ENCODE data around the gene KSR2.

GRCh38 chr12:117835156-117835555, 133.6 kb downstream of the KSR2 start:
- no peak for TF ChIP-seq POLR2A (IDR thresholded peaks at IDR 0.05)
- TF ChIP-seq CTCF (IDR thresholded peaks at IDR 0.05): no peak

All from testis (tissue), 2 donors.